HEK293 (cell line): ENCODE results near the gene C2CD3.
A peak's percentile ranks its signal among the peaks of the same experiment; 100 is the strongest.

Source experiments
- CTCF ChIA-PET: fragments of 350-600 bp; formaldehyde crosslinking; extraction: SDS; loops from one replicate; lab custom pipeline; 2021; ENCODE audit warnings: antibody characterized with exemption; lab: Yijun Ruan, JAX
- POLR2A ChIA-PET: fragments of 300-600 bp; formaldehyde crosslinking; extraction: SDS; loops from one replicate; lab custom pipeline; 2020; ENCODE audit warnings: antibody characterized with exemption, inconsistent platforms; lab: Yijun Ruan, JAX
- H3K27ac ChIP-seq: fragments of 200-500 bp; sonication (Bioruptor generic); 2 replicates; pipeline ENCODE4 v1.5.1; 2014; ENCODE audit warnings: low read depth, low read length, control low read depth, inconsistent platforms; ENCODE audit errors: extremely low read depth
- H3K36me3 ChIP-seq, 2 experiments: fragments of 200-500 bp in 1 of 2; sonication (Bioruptor generic) in 1 of 2; 1 replicate in 1 of 2; 2 replicates in 1 of 2; pipeline ENCODE4 v1.5.1; 2014 to 2017; ENCODE audit warnings: inconsistent platforms in 2 of 2, low read length in 2 of 2; ENCODE audit not compliant: control insufficient read depth in 2 of 2, insufficient read depth in 1 of 2
- H3K4me1 ChIP-seq: fragments of 200-500 bp; sonication (Bioruptor generic); 2 replicates; pipeline ENCODE4 v1.5.1; 2014; ENCODE audit warnings: mild to moderate bottlenecking, low read length, inconsistent platforms; ENCODE audit not compliant: control insufficient read depth, insufficient read depth
- H3K4me3 ChIP-seq: 2 replicates; pipeline ENCODE4 v1.5.1; 2011; ENCODE audit warnings: low read depth, mild to moderate bottlenecking, control low read depth, low read length, moderate library complexity
- H3K9me3 ChIP-seq: fragments of 200-500 bp; sonication (Bioruptor generic); 2 replicates; pipeline ENCODE4 v1.5.1; 2014; ENCODE audit warnings: low read depth, low read length, inconsistent platforms; ENCODE audit not compliant: control insufficient read depth, insufficient read depth
- IKZF3 ChIP-seq: fragments of 450-650 bp; IDR thresholded peaks from 2 replicates; pipeline ENCODE4 v1.5.0; 2018; ENCODE audit warnings: missing biosample characterization, mild to moderate bottlenecking, missing genetic modification characterization, moderate library complexity
- KLF9 ChIP-seq: fragments of 450-650 bp; formaldehyde crosslinking; IDR thresholded peaks from 2 replicates; pipeline ENCODE4 v1.5.1; 2016; ENCODE audit warnings: missing biosample characterization, missing genetic modification characterization, low read depth
- MZF1 ChIP-seq: fragments of 450-650 bp; formaldehyde crosslinking; IDR thresholded peaks from 2 replicates; pipeline ENCODE4 v1.5.1; 2017; ENCODE audit warnings: missing biosample characterization, missing genetic modification characterization, borderline replicate concordance
- RBAK ChIP-seq: fragments of 450-650 bp; formaldehyde crosslinking; IDR thresholded peaks from 2 replicates; pipeline ENCODE4 v1.5.1; 2016; ENCODE audit warnings: missing biosample characterization, missing genetic modification characterization
- ZBTB17 ChIP-seq: fragments of 450-650 bp; formaldehyde crosslinking; IDR thresholded peaks from 2 replicates; pipeline ENCODE4 v1.5.1; 2016; ENCODE audit warnings: missing biosample characterization, missing genetic modification characterization
- ZEB2 ChIP-seq: fragments of 450-650 bp; formaldehyde crosslinking; IDR thresholded peaks from 2 replicates; pipeline ENCODE4 v1.5.1; 2016; ENCODE audit warnings: missing biosample characterization, missing genetic modification characterization
- ZFP69B ChIP-seq: fragments of 450-650 bp; formaldehyde crosslinking; IDR thresholded peaks from 2 replicates; pipeline ENCODE4 v1.5.1; 2016; ENCODE audit warnings: missing biosample characterization, missing genetic modification characterization
- ZNF473 ChIP-seq: fragments of 450-650 bp; formaldehyde crosslinking; IDR thresholded peaks from 2 replicates; pipeline ENCODE4 v1.5.1; 2017; ENCODE audit warnings: missing biosample characterization, missing genetic modification characterization
- ZNF501 ChIP-seq: fragments of 450-650 bp; formaldehyde crosslinking; IDR thresholded peaks from 2 replicates; pipeline ENCODE4 v1.5.1; 2016; ENCODE audit warnings: missing biosample characterization, missing genetic modification characterization
- ZNF600 ChIP-seq: fragments of 450-650 bp; formaldehyde crosslinking; IDR thresholded peaks from 2 replicates; pipeline ENCODE4 v1.5.1; 2016; ENCODE audit warnings: missing biosample characterization, missing genetic modification characterization
- ZNF777 ChIP-seq: fragments of 450-650 bp; formaldehyde crosslinking; IDR thresholded peaks from 2 replicates; pipeline ENCODE4 v1.5.1; 2017; ENCODE audit warnings: missing biosample characterization, missing genetic modification characterization, borderline replicate concordance
- ZNF830 ChIP-seq: fragments of 450-650 bp; IDR thresholded peaks from 2 replicates; pipeline ENCODE4 v1.5.0; 2018; ENCODE audit warnings: missing biosample characterization, missing genetic modification characterization, low read depth, mild to moderate bottlenecking, moderate library complexity
- TF ChIP-seq, protein P1 (sequence below): fragments of 450-650 bp; formaldehyde crosslinking; optimal IDR thresholded peaks from 2 replicates; pipeline ENCODE3; 2016; ENCODE audit warnings: missing biosample characterization, mild to moderate bottlenecking, missing genetic modification characterization
- TF ChIP-seq, protein P2 (sequence below): fragments of 450-650 bp; formaldehyde crosslinking; IDR thresholded peaks from 2 replicates; pipeline ENCODE4 v1.5.1; 2017; ENCODE audit warnings: missing biosample characterization, mild to moderate bottlenecking, missing genetic modification characterization, moderate library complexity
- TF ChIP-seq, protein P3 (sequence below): fragments of 450-650 bp; formaldehyde crosslinking; IDR thresholded peaks from 2 replicates; pipeline ENCODE4 v1.5.1; 2016; ENCODE audit warnings: missing biosample characterization, missing genetic modification characterization
- TF ChIP-seq, protein P4 (sequence below): fragments of 450-650 bp; formaldehyde crosslinking; IDR thresholded peaks from 2 replicates; pipeline ENCODE4 v1.5.1; 2016; ENCODE audit warnings: missing biosample characterization, missing genetic modification characterization, borderline replicate concordance
- TF ChIP-seq, protein P5 (sequence below): fragments of 450-650 bp; formaldehyde crosslinking; IDR thresholded peaks from 2 replicates; pipeline ENCODE4 v1.5.1; 2016; ENCODE audit warnings: missing biosample characterization, missing genetic modification characterization

The C2CD3 gene, protein sequence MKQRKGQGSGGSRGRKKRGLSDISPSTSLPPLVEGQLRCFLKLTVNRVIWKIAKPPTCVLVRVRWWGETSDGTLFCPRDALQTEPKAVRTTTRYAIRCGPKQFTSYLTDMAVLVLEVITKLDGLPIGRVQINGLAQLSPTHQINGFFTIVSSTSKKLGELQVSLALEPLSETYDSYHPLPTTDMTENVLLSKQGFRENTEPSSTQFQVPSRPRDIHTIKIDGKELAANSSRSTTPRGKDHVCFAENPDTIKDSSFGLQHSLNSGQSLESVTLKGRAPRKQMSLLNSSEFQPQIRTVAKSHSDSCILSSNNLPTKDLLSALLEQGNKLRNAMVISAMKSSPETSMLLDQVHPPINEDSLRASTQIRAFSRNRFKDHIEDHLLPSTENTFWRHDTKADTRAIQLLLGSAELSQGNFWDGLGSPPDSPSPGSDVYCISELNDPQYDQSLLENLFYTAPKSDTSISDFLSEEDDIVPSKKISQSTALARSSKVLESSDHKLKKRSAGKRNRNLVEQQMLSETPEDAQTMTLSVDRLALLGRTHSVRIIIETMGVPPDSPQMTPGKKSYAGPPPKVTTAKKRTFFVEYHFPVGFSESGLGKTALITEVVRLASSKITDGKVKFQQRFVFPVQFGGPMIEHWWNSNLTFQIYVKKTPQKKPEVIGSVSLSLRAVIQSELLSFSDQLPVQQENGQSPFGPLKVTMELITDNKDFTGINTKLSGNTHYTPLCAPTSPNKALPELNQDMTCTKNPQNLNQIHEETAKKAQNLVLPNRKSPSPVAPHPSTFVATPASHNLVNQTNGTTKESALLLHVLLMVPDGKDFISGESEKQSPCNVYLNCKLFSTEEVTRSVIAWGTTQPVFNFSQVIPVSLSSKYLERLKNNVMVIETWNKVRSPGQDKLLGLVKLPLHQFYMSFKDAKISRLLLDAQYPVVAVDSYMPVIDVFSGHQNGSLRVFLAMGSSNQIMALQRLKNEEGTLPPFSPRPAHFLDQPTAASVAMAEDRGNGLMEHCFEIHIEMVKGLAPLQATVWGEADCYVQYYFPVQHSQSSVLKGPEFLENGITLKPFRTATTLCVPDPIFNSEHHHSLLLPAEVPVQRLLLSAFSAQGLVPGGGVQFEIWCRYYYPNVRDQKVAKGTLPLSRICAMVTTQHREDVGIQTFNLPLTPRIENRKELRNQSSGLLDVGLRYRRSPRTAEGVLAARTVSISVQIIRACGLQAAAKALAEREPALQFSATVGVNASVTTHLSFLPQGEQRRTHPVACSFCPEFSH (N-terminal part only)

DNA sequence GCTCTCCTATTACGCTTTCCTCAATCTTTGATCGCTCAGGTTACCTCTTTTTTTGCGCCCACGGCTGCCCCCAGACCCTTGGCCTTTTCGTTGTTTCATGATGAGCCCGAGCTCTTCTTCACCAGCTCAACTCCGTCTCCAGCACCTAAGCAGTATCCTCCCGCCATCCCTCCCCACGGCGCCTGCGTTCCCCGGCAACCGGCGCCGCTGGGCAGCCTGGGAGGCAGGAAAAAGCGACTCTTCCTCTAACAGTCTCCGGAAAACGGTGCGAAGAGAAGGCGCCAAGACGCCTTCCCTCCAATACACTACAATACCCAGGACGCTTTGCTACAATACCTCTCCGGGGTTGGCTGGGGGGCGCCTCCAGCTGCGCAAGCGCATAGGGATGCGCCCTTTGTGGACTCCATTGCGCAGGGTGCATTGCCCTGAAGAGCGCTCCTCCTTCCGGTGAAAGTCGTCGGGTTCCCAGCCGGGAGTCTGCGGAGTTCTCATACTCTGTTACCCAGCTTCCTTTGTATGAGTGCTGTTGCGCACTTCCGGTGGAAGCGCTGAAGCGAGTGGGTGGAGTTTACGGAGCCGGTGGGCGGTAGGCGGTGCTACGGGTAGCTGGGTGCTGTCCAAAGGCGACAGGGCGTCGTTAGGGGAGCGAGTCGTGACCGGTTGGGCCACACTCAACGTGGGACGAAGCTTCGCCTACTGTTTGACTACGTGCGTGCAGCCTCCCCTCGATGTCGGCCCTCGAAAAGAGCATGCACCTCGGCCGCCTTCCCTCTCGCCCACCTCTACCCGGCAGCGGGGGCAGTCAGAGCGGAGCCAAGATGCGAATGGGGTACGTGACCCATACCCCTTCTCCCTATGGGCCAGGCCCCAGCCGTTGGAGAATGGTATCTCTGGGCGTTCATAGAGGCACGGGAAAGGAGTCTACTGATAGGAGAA is at the start of gene C2CD3, which contains the start of gene PPME1:
Gene C2CD3 (minus strand): TSS at position 309 of the 936 bp plus-strand sequence. CDS start 210 bp downstream, at position 99.
Gene PPME1 (plus strand): TSS at position 596 of the 936 bp plus-strand sequence. CDS start 133 bp downstream, at position 729.
- no peaks in the 10 kb centered on the region for H3K9me3 ChIP-seq
- ChIA-PET POLR2A (interaction anchor here (0.6 to 2.0 kb wide), 17 partner anchors 9 to 863 kb away, joined by 3 to 12 read pairs (median 3); partner anchors contain the start of genes POLD3 and UCP2), CTCF (interaction anchor here (0.6 to 1.0 kb wide), 4 partner anchors 36 to 706 kb away, joined by 3 to 4 read pairs (median 4); no protein-coding TSS in a partner anchor)
- H3K4me1 ChIP-seq = no peaks in the 10 kb centered on the region
- peaks cover 0 to 24% of the 10 kb centered on the region in 2 experiments; a peak in 2 of 3 replicates for H3K36me3 ChIP-seq
- H3K4me3 ChIP-seq = peak within 1 kb of the TSS; percentile 97
- peak within 1 kb of the TSS; percentile 63 for H3K27ac ChIP-seq
- TF ChIP-seq, protein P1, sequence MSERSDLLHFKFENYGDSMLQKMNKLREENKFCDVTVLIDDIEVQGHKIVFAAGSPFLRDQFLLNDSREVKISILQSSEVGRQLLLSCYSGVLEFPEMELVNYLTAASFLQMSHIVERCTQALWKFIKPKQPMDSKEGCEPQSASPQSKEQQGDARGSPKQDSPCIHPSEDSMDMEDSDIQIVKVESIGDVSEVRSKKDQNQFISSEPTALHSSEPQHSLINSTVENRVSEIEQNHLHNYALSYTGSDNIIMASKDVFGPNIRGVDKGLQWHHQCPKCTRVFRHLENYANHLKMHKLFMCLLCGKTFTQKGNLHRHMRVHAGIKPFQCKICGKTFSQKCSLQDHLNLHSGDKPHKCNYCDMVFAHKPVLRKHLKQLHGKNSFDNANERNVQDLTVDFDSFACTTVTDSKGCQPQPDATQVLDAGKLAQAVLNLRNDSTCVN = peak; percentile 19
- TF ChIP-seq ZNF473 (tag by site-specific recombination) = no peak
- peak; percentile 40; the same call in 1 of the 2 replicates for TF ChIP-seq ZFP69B (tag by site-specific recombination)
- TF ChIP-seq ZBTB17 = peak; percentile 61
- TF ChIP-seq MZF1 = peak; percentile 75
- peak; percentile 66; the same call in 1 of the 2 replicates for TF ChIP-seq ZEB2 (tag by site-specific recombination)
- peak; percentile 60; the same call in 1 of the 2 replicates for TF ChIP-seq KLF9
- TF ChIP-seq, protein P2, sequence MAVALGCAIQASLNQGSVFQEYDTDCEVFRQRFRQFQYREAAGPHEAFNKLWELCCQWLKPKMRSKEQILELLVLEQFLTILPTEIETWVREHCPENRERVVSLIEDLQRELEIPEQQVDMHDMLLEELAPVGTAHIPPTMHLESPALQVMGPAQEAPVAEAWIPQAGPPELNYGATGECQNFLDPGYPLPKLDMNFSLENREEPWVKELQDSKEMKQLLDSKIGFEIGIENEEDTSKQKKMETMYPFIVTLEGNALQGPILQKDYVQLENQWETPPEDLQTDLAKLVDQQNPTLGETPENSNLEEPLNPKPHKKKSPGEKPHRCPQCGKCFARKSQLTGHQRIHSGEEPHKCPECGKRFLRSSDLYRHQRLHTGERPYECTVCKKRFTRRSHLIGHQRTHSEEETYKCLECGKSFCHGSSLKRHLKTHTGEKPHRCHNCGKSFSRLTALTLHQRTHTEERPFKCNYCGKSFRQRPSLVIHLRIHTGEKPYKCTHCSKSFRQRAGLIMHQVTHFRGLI (tag by site-specific recombination) = peak; percentile 89
- no peak for TF ChIP-seq ZNF830 (tag by site-specific recombination)
- no peak for TF ChIP-seq RBAK
- peak; percentile 60; the same call in 1 of the 2 replicates for TF ChIP-seq ZNF501
- peak; percentile 57; the same call in 1 of the 2 replicates for TF ChIP-seq ZNF600 (tag by site-specific recombination)
- peak; percentile 29; the same call in 1 of the 2 replicates for TF ChIP-seq ZNF777 (tag by site-specific recombination)
- TF ChIP-seq, protein P3, sequence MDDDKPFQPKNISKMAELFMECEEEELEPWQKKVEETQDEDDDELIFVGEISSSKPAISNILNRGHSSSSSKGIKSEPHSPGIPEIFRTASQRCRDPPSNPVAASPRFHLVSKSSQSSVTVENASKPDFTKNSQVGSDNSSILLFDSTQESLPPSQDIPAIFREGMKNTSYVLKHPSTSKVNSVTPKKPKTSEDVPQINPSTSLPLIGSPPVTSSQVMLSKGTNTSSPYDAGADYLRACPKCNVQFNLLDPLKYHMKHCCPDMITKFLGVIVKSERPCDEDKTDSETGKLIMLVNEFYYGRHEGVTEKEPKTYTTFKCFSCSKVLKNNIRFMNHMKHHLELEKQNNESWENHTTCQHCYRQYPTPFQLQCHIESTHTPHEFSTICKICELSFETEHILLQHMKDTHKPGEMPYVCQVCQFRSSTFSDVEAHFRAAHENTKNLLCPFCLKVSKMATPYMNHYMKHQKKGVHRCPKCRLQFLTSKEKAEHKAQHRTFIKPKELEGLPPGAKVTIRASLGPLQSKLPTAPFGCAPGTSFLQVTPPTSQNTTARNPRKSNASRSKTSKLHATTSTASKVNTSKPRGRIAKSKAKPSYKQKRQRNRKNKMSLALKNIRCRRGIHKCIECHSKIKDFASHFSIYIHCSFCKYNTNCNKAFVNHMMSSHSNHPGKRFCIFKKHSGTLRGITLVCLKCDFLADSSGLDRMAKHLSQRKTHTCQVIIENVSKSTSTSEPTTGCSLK (tag by site-specific recombination) = no peak
- TF ChIP-seq, protein P4, sequence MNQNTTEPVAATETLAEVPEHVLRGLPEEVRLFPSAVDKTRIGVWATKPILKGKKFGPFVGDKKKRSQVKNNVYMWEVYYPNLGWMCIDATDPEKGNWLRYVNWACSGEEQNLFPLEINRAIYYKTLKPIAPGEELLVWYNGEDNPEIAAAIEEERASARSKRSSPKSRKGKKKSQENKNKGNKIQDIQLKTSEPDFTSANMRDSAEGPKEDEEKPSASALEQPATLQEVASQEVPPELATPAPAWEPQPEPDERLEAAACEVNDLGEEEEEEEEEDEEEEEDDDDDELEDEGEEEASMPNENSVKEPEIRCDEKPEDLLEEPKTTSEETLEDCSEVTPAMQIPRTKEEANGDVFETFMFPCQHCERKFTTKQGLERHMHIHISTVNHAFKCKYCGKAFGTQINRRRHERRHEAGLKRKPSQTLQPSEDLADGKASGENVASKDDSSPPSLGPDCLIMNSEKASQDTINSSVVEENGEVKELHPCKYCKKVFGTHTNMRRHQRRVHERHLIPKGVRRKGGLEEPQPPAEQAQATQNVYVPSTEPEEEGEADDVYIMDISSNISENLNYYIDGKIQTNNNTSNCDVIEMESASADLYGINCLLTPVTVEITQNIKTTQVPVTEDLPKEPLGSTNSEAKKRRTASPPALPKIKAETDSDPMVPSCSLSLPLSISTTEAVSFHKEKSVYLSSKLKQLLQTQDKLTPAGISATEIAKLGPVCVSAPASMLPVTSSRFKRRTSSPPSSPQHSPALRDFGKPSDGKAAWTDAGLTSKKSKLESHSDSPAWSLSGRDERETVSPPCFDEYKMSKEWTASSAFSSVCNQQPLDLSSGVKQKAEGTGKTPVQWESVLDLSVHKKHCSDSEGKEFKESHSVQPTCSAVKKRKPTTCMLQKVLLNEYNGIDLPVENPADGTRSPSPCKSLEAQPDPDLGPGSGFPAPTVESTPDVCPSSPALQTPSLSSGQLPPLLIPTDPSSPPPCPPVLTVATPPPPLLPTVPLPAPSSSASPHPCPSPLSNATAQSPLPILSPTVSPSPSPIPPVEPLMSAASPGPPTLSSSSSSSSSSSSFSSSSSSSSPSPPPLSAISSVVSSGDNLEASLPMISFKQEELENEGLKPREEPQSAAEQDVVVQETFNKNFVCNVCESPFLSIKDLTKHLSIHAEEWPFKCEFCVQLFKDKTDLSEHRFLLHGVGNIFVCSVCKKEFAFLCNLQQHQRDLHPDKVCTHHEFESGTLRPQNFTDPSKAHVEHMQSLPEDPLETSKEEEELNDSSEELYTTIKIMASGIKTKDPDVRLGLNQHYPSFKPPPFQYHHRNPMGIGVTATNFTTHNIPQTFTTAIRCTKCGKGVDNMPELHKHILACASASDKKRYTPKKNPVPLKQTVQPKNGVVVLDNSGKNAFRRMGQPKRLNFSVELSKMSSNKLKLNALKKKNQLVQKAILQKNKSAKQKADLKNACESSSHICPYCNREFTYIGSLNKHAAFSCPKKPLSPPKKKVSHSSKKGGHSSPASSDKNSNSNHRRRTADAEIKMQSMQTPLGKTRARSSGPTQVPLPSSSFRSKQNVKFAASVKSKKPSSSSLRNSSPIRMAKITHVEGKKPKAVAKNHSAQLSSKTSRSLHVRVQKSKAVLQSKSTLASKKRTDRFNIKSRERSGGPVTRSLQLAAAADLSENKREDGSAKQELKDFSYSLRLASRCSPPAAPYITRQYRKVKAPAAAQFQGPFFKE (tag by site-specific recombination) = no peak
- TF ChIP-seq, protein P5, sequence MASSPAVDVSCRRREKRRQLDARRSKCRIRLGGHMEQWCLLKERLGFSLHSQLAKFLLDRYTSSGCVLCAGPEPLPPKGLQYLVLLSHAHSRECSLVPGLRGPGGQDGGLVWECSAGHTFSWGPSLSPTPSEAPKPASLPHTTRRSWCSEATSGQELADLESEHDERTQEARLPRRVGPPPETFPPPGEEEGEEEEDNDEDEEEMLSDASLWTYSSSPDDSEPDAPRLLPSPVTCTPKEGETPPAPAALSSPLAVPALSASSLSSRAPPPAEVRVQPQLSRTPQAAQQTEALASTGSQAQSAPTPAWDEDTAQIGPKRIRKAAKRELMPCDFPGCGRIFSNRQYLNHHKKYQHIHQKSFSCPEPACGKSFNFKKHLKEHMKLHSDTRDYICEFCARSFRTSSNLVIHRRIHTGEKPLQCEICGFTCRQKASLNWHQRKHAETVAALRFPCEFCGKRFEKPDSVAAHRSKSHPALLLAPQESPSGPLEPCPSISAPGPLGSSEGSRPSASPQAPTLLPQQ = 0 out of 2 replicates have a peak, but pooled peaks have one; percentile 28
- peak; percentile 92 for TF ChIP-seq IKZF3 (tag by site-specific recombination)
